GM19455 (cell line): Measurements from ENCODE around the gene LCN15.
"Not testable (repeated sequence)": the region's sequence is repeated elsewhere in the genome, so short reads cannot be mapped to it uniquely, and the experiment has no call there.

ENCODE experiments used
- ATAC-seq: cut with Tn5 transposase; IDR thresholded peaks from one replicate; pipeline ENCODE4 v1.9.1; 2021; ENCODE audit not compliant: unreplicated experiment

Gene LCN15

DNA sequence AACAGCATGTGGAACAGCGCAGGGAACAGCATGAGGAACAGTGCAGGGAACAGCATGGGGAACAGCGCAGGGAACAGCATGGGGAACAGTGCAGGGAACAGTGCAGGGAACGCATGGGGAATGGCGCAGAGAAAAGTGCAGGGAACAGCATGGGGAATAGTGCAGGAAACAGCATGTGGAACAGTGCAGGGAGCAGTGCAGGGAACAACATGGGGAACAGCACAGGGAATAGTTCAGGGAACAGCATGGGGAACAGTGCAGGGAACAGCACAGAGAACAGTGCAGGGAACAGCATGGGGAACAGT lies 8.2 kb downstream of the LCN15 start:
- no peak for ATAC-seq

DNA sequence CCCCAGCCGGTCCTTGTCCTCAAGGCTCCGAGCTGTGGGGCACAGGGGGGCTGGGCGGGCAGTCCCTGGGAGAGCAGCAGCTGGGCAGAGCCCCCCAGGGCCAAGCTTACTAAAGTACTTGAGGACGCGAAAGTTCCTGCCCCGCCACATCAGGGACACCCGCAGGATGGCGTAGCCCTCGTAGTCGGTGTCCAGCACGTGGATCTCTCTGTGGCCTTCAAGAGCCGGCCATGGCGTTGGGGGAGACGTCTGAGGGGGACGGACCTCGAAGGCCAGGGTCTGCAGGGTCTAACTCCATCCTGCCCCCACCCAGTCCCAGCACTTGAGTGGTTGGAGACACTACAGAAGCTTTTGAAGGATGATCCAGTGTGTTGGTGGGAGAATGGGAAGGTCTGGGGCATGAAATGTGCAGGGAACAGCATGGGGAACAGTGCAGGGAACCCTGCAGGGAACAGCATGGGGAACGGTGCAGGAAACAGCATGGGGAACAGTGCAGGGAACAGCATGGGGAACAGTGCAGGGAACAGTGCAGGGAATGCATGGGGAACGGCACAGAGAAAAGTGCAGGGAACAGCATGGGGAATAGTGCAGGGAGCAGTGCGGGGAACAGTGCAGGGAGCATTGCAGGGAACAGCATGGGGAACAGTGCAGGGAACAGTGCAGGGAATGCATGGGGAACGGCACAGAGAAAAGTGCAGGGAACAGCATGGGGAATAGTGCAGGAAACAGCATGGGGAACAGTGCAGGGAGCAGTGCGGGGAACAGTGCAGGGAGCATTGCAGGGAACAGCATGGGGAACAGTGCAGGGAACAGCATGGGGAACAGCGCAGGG lies 8.8 kb downstream of the LCN15 start:
- not testable (repeated sequence) for ATAC-seq

DNA sequence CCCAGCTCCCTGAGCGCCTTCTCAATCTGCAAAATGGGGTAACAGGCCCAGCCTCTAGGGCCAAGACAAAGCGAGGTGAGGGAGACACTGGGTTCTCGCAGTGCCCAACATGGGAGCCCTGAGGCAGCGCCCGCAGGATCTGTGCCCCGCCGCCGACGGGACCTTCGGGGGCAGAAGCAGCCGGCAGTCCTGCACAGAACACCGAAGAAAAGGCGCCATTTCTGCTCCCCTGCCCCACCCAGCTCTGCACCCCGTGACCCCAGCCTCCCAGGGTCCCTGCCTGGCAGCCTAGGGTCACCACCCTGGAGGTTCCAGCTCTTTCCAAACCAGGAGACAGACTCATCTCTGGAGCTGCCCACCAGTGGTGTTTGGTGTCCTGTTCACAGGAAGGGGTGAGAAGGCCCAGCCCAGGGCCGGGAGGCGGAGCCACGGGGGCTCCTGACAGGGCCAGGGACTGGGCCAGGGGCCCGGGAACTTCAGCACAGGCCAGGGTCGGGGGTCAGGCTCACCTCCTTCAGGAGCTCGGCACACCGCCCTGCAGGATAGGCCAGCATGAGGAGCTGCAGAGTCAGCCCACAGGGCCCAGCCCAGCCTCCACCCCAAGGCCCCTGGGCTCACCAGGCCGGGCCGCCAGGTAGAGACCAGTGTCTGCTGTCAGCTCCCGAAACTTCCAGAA lies 9.6 kb downstream of the LCN15 start:
- ATAC-seq, result no peak

DNA sequence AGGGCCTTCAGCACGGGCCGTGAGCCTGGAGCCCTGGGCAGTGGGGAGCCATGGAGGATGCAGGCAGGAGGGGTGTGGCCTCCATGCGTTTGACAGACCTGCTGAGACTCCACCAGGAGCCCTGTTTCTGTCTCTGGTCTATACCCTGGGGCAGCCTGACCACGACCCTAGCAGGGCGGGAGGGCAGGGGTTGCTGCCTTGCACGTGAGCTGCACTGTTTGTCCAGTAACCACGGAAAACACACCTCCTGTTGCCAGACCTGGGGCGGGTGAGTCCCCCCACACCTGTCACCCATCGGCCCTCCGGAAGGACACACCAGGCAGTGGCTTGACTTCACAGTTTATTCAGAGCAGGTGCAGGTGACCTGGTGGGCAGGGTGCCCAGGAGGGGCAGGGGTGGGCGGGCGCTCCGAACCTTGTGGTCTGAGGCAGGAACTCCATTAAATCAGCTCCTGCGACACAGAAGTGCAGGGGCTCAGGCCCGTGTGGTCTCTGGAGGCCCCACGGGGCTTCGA lies 10.2 kb downstream of the LCN15 start:
- no peak for ATAC-seq

DNA sequence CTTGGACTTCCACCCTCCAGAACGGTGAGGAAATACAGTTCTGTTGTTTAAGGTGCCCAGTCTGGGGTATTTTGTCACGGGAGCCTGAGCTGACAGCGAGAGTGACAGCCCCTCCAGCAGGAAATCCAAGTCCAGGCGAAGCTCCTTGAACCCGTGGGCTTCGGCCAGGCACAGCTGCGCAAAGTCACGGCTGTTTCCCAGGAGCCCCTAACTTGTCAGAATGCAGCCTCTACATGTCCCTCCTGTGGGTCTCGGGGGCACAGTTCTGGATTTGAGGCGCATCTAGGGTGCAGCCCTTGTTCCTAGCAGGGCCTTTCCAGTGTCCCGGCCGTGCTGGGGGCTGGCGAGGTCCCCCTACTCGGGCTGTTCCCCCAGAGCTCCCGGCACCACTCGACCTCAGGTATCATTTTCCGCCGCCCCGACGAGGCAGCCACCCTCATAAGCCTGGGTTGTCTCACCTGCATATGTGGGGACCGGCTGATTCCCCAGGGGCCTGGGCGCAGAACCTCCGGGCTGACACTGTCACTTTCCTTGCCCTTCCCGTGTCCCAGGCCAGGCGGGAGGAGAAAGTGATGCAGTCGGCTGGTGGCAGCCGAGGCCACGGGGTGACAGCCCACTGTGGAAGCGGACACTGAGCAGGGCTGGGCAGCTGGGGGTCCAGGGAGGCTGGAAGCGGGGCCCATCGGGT lies 10.8 kb downstream of the LCN15 start:
- no peak for ATAC-seq

DNA sequence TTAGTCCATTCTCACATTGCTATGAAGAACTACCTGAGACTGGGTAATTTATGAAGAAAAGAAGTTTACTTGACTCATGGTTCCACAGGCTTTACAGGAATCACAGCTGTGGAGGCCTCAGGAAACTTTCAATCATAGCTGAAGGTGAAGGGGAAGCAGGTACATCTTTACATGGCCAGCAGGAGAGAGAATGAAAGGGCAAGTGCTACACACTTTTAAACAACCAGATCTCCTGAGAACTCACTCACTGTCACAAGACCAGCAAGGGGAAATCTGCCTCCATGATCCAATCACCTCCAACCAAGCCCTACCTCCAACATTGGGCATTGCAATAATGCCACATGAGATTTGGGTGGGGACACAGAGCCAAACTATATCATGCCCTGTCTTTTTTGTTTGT lies 12.5 kb downstream of the LCN15 start:
- no peak for ATAC-seq

DNA sequence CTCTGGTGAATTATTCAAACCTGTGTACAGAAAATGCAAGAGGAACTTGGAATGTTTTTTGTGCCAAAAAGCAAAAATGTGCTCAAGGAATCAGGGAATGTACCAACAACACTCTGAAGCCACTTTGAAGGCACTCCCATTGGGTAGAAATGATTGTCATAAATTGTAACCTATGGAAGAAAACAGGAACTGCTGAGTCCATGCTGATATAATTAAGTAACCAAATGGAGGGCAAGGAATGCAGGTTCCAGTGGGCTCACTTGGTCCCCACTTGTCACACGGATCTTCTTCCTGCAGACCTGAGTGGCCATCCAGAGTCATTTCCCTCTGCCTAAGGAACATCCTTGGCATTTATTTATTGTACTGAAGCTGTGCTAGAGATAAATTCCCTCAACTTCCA lies 13.1 kb downstream of the LCN15 start:
- no peak for ATAC-seq

DNA sequence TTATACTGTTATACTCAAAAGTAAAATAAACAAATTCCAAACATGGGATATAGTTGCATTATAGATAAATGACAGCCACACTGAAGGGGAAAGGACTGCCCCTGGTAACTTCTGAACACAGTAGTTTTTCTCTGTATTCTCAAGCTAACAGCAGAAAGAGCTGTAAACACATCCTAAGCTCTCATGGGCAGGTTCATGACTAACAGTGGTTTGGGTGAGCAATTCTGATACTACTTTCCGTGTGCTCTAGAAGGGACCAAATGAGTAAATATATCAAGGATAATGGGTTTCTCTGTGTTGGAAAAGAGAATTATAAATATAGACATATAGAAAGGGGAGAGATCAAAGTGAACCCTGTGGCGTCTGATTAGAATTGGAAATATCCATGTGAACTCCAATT lies 13.8 kb downstream of the LCN15 start:
- ATAC-seq, result no peak

DNA sequence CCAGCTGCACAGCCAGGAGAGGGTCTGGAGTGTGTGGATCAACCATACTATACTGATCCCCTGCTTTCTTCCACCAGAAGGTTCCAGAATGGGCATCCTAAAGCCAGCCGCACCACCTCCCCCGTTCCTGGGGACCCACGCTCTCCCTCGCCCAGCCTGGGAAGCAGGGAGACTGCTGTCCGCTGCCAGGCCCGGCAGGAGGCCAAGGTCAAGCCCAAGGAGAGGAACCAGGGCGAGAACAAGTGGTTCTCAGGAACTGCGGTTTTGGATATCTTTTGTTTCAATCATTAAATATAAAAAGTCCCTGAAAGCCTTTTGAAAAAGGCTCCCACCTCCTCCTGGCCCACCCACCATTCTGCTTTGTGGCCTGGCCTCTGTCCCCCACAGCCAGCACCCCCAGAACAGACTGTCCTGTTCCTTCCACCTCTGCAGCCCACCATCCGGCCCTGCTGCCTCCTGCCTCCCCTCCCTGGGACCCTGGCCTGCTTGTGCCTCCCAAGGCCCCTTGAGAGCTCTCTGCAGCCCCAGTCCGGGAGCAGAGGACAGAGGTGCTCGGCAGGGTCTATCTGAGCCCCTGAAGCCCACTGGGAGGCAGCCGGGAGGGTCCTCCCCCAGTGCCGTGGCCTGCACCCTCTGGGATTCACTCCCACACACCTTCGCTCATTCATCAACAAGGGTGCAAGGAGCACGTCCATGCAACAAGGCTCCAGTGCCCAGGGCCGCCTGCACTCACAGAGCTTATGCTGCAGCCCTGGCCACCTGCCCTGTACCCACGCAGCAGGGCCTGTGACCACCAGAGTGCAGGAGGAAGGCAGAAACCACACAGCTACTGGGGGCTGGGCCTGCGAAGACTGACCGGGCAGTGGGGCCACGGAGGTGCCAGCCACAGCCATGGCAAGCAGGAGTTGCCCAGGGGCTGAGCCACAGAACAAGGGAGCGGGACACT lies 15.4 kb downstream of the LCN15 start:
- ATAC-seq, result no peak

DNA sequence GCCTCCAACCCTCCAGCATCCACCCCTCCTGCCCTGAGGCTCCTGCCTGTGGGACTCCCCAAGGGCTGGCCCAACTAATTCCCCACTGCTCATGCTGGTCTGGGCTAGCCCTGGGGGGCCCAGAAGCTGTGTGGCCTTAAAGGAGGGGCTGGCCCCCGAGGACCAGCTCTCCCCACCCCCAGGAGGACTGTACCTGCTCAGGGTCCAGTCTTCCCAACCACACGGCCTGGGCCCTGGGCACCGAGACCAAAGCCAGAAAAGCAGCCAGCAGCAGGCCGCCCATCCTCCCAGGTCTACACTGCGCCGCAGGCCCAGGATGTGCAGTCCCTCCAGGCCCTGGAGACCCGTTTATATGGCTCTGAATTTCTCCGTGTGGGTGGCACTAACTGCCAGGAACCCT lies 16.1 kb downstream of the LCN15 start, which contains the start of gene LCN6:
TSS of gene LCN6 (minus strand) at position 325 of the 400 bp plus-strand sequence. CDS start at position 283, 42 bp downstream.
- no peak for ATAC-seq

DNA sequence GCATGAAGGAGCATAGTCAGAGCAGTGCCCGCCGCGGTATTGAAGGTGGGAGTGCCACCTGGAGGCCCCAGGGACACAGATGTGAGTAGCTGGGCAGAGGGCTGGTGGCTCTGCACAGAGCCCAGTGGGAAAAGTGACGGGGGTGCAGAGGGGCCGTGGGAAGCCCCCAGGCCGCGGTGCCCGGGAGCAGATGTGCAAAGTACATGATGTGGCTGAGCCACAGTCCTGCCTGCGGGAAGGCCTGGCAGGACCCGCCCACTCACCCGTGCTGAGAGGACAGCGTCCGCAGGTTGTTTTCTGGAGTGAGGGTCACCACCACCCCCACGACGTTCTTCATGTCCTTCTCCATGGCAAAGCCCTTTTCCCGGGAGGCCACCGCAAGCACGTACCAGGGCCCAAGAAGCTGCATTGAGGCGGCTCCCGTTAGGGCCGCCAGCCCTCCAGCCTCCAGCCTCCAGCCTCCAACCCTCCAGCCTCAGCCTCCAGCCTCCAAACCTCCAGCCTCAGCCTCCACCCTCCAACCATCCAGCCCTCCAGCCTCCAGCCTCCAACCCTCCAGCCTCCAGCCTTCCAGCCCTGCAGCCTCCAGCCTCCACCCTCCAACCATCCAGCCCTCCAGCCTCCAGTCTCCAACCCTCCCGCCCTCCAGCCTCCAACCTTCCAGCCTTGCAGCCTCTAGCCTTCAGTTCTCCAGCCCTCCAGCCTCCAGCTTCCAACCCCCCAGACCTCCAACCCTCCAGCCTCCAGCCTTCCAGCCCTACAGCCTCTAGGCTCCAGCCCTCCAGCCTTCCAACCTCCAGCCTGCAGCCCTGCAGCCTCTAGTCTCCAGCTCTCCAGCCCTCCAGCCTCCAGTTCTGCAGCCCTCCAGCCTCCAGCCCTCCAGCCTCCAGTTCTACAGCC lies 16.9 kb downstream of the LCN15 start:
- no peak for ATAC-seq

DNA sequence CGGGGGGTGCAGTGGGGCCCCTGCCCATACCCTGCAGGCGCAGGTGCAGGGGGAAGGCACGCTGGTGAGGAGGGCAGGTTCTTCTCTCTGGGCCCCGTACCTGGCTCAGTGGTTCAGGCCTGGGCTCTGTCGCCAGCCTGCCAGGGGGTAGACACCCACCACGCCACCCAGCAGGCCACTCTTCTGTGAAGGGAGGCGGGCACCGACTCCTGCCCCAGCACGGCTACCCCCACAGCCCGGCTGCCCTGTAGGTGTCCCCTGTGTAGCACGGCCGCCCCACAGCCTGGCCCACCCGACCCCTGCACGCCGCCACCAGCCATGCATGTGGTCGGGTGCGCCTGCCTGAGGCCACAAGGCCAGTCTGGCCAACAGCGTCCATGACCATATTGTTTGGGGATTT lies 17.7 kb downstream of the LCN15 start:
- ATAC-seq, result no peak

DNA sequence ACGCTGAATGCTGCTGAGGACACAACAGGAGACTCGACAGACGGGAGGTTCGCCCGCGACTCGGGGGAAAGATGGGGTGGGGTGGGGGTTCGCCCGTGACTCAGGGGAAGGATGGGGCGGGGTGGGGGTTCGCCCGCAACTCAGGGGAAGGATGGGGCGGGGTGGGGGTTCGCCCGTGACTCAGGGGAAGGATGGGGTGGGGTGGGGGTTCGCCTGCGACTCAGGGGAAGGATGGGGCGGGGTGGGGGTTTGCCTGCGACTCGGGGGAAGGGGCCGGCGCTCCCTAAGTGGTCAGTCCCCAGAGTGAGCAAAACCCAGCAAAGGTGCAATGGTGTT lies 18.2 kb downstream of the LCN15 start:
- ATAC-seq, result no peak

DNA sequence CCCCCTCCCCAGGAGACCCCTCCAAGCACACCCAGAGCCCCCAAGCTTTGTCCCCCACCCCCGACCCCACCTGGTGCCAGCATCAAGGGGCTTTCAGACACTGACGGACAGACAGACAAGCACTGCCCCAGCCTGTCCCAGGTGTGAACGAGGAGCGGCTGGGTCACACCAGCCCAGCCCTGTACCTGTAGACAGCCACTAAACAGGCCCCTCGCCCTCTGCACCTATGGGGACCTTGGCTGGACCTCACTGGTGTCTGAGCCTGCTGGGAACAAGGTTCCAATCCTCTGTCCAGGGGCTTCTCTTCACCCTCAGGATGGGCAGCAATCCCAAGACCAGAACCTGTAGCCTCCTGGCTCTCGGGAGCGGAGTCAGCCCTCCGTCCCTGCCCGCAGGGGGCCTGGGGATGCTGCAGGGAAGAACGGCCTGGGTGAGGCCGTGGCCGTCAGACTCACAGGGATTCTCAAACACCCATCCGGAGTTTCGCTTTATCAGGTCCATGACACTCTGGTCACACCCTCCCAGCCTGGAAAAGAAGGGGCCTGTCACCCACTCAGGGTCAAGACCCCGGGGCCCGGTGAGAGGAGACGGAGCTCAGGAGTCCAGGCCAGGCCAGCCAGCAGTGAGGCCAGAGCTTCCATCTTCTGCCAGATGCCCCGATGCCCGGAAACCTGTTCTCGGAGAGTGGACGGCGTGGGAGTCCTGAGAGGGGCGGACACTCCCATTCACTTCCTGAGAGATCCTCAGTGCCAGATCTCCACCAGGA lies 18.7 kb downstream of the LCN15 start:
- ATAC-seq, result no peak

DNA sequence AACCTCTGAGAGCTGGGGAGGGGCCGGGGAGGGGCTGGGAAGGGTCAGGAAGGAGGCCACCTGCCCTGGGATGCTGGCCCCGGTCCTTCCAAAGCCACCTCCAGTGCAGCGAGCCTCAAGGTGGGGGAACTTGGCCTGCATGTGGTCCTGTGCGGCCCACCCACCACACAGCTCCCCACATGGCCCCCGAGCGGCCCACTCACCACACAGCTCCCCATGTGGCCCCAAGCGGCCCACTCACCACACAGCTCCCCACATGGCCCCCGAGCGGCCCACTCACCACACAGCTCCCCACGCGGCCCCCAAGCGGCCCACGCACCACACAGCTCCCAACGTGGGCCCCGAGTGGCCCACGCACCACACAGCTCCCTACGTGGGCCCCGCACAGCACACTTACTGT lies 19.5 kb downstream of the LCN15 start:
- no peak for ATAC-seq

DNA sequence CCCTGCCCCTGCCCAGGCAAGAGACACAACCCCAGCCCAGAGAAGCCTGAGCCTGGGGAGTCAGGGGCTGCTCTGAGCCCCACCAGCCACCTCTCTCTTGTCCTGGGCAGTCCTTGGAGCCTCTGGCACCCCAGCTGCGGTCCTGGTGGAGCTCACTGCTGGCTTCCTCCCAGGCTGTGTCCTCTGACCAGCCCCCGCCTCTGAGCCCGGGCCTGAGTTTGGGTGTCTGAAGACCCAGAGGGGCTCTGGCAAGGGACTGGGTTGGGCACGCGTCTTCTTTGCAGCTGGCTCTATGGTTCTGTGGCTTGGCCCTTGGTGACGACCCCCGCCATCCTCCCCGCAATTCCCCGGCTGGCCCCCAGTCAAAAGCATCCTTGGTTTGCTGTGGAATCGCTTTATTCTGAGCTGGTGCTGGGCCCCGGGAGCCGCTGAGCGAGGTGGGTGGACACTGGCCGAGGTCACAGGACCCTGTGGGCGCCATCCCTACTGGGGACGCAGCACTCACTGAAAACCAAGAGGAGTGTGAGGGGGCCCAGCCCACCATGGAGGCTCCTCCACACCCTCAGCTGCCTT lies 20.6 kb downstream of the LCN15 start:
- no peak for ATAC-seq

DNA sequence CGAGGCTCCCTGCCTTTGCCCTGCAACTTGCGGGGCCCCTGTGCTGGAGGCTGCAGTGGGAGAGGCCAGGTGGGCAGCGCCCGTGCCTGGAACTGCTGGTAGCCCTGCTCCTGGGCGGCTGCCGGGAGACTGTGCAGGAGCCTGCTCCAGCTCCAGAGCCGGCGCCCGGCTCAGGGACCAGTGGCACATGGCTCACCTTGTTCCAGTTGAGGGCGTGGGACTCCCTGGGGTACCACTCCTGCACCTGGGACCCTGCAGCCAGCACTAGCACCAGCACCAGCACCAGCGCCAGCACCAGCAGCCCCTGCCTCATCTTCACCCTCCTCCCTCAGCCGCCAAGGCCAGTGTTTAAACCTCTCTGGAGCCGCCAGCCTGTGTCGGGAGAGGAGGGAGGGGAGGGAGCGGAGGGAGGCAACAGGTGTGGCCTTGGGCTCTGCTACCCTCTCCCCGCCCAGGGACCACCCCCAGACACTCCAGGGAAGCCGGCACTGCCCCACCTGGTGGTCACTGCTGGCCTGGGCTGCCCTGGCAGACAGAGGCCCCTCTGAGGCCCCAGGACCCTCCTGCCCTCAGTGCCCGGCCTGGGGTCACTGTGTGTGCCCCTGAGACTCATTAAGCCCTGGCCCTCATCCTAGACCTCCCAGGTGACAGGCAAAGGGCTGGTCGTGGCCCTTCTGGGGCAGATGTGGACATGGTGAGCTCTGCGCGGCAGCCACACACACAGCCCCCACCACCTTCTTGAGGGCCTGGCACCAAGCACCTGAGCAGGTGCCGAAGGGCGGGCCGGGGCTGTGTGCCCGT lies 21.5 kb downstream of the LCN15 start, which contains the start of gene LCN10:
TSS of gene LCN10 (minus strand) at position 350 of the 801 bp plus-strand sequence. CDS start at position 313, 37 bp downstream.
- ATAC-seq, result no peak
